ENCODE data around the gene TET3. TPM values are rescaled to one million over a fixed set of nuclear protein-coding genes. Genes with fewer than 3 reads are reported as not detected.

TET3 gene
- total RNA-seq, 1 donor, result 8.0 TPM

GRCh38 chr2:73983322-73984202 is 1.1 kb upstream of the TET3 start:
- no peak for DNase-seq (ENCODE audit: insufficient read length, low spot score, missing footprints)
- H3K27ac ChIP-seq (ENCODE audit: low read depth, low read length), result no peak overlapping the region
- peak overlapping the region; percentile 70 for H3K4me2 ChIP-seq (ENCODE audit: insufficient read depth, low read length)
- no peaks in the 10 kb centered on the region for H3K9me3 ChIP-seq (ENCODE audit: low read depth, low read length)
- no peaks in the 10 kb centered on the region for H3K36me3 ChIP-seq (ENCODE audit: insufficient read depth, low read length)
- H2AFZ ChIP-seq (ENCODE audit: low read length), result peak overlapping the region; percentile 30
- H3K4me1 ChIP-seq (ENCODE audit: insufficient read depth, low read length), result peaks cover 26% of the 10 kb centered on the region
- peaks cover 5% of the 10 kb centered on the region for H4K20me1 ChIP-seq (ENCODE audit: insufficient read depth, low read length)
- H3K4me3 ChIP-seq (ENCODE audit: insufficient read depth, low read length), result peak overlapping the region; percentile 60
- no peak for TF ChIP-seq CTCF (IDR thresholded peaks at IDR 0.05; ENCODE audit: extremely low read depth, low read depth, low read length)
- peaks cover 3% of the 10 kb centered on the region for H3K79me2 ChIP-seq (ENCODE audit: insufficient read depth, low read length)
- peaks cover 21% of the 10 kb centered on the region for H3K27me3 ChIP-seq (ENCODE audit: insufficient read depth, low read length)

GRCh38 chr2:73984922-73985307 is 205 bp downstream of the TET3 start:
- H3K4me1 ChIP-seq (ENCODE audit: insufficient read depth, low read length), result peaks cover 18% of the 10 kb centered on the region
- H4K20me1 ChIP-seq (ENCODE audit: insufficient read depth, low read length), result peaks cover 5% of the 10 kb centered on the region
- no peaks in the 10 kb centered on the region for H3K9me3 ChIP-seq (ENCODE audit: low read depth, low read length)
- peak overlapping the region; percentile 38 for H3K4me2 ChIP-seq (ENCODE audit: insufficient read depth, low read length)
- H3K27me3 ChIP-seq (ENCODE audit: insufficient read depth, low read length), result peaks cover 21% of the 10 kb centered on the region
- H3K79me2 ChIP-seq (ENCODE audit: insufficient read depth, low read length), result peaks cover 3% of the 10 kb centered on the region
- TF ChIP-seq CTCF (IDR thresholded peaks at IDR 0.05; ENCODE audit: extremely low read depth, low read depth, low read length), result no peak
- no peak overlapping the region for H2AFZ ChIP-seq (ENCODE audit: low read length)
- H3K4me3 ChIP-seq (ENCODE audit: insufficient read depth, low read length), result peak overlapping the region; percentile 60
- no peaks in the 10 kb centered on the region for H3K36me3 ChIP-seq (ENCODE audit: insufficient read depth, low read length)
- H3K27ac ChIP-seq (ENCODE audit: low read depth, low read length), result no peak overlapping the region
- DNase-seq (ENCODE audit: insufficient read length, low spot score, missing footprints), result peak; percentile 89

GRCh38 chr2:73985308-73986084 is 786 bp downstream of the TET3 start:
- Histone ChIP-seq H3K4me1 (ENCODE audit: insufficient read depth, low read length) (peaks cover 18% of the 10 kb centered on the region), H3K9me3 (ENCODE audit: low read depth, low read length) (no peaks in the 10 kb centered on the region), H3K27me3 (ENCODE audit: insufficient read depth, low read length) (peaks cover 20% of the 10 kb centered on the region), H3K36me3 (ENCODE audit: insufficient read depth, low read length) (no peaks in the 10 kb centered on the region), H3K79me2 (ENCODE audit: insufficient read depth, low read length) (peaks cover 3% of the 10 kb centered on the region), H3K27ac (ENCODE audit: low read depth, low read length) (no peak overlapping the region), H3K4me2 (ENCODE audit: insufficient read depth, low read length) (peak overlapping the region; percentile 78), H2AFZ (ENCODE audit: low read length) (peak overlapping the region; percentile 68), H4K20me1 (ENCODE audit: insufficient read depth, low read length) (peaks cover 5% of the 10 kb centered on the region), H3K4me3 (ENCODE audit: insufficient read depth, low read length) (peak overlapping the region; percentile 72)
- no peak for TF ChIP-seq CTCF (IDR thresholded peaks at IDR 0.05; ENCODE audit: extremely low read depth, low read depth, low read length)
- peak; percentile 89 for DNase-seq (ENCODE audit: insufficient read length, low spot score, missing footprints)
